ENCODE results near the gene CFAP61. TPM values are rescaled to one million over a fixed set of nuclear protein-coding genes. Genes with fewer than 3 reads are reported as not detected.

Gene CFAP61
- total RNA-seq, 1 experiment from 2014 or later = not detected

DNA sequence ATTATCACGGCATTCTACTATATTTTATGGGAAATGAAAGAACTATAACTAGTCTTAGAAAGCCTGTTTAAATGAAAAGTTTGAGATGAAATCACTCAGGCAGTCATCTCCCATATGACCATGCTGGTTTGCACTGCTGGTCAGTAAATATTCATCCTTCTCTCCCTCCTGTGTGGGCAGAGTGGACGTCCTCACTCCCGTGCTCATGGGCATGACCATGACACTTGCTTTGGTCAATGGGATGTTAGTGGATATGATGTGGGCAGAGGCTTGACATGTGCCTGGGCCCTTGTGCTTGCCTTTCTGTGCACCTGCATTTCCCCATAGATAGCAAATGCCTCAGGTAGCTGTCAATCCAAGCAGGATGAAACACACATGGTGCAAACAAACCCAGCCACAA lies 222.5 kb downstream of the CFAP61 start:
- intact Hi-C loops (cut with micrococcal nuclease) = no loop called here
- POLR2A ChIA-PET (ENCODE audit: unreplicated experiment) = no interaction called here
- Histone ChIP-seq H3K79me2 (ENCODE audit: low read length) (no peaks in the 10 kb centered on the region), H4K20me1 (ENCODE audit: low read length) (no peaks in the 10 kb centered on the region), H3K4me1 (ENCODE audit: insufficient read depth, low read length) (no peaks in the 10 kb centered on the region), H3K27me3 (ENCODE audit: low read length) (peaks cover 37% of the 10 kb centered on the region), H3K9me3 (ENCODE audit: low read length) (no peaks in the 10 kb centered on the region), H3F3A (ENCODE audit: low read length, unreplicated experiment) (no peaks in the 10 kb centered on the region), H3K36me3 (ENCODE audit: low read depth, low read length) (no peaks in the 10 kb centered on the region), H3K27ac (ENCODE audit: low read length) (no peak overlapping the region), H3K9ac (ENCODE audit: low read length) (no peak overlapping the region), H3K4me3 (ENCODE audit: low read length) (no peak overlapping the region), H3K9me2 (replicated peaks; ENCODE audit: low read length) (no peaks in the 10 kb centered on the region), H3K4me2 (ENCODE audit: low read length) (no peak overlapping the region), H2AFZ (ENCODE audit: low read length) (no peak overlapping the region)
- CTCF ChIA-PET = no interaction called here
- ATAC-seq (no peak), DNase-seq (no peak)
- no peak for TF ChIP-seq EZH2phosphoT487 (IDR thresholded peaks at IDR 0.05; ENCODE audit: borderline replicate concordance, low read length)
- no TSS peak for BruUV-seq (replicated peaks)

DNA sequence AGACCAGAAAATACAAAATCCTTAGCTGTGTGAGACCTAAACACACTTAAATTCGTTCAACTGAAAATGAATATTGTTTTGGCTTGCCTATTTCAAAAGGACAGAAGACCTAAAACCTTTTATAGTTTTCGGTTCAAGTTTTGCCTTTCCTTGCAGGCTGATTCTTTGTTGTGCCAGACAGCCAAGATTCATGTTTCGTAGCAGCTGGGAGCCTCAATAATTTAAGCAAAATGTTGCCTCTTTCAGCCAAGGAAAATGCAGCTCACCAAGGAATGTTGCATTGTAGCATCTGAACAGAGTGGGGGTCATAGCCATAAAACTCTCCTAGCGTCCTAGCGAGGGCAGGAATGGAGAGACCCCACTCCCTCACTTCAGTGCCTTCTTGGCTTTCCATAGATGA lies 223.3 kb downstream of the CFAP61 start:
- Histone ChIP-seq H3K4me1 (ENCODE audit: insufficient read depth, low read length) (no peaks in the 10 kb centered on the region), H2AFZ (ENCODE audit: low read length) (no peak overlapping the region), H3K9ac (ENCODE audit: low read length) (no peak overlapping the region), H3K4me3 (ENCODE audit: low read length) (no peak overlapping the region), H3K9me2 (replicated peaks; ENCODE audit: low read length) (no peaks in the 10 kb centered on the region), H3K4me2 (ENCODE audit: low read length) (no peak overlapping the region), H3F3A (ENCODE audit: low read length, unreplicated experiment) (no peaks in the 10 kb centered on the region), H3K9me3 (ENCODE audit: low read length) (no peaks in the 10 kb centered on the region), H3K27me3 (ENCODE audit: low read length) (peaks cover 35% of the 10 kb centered on the region), H3K79me2 (ENCODE audit: low read length) (no peaks in the 10 kb centered on the region), H3K27ac (ENCODE audit: low read length) (no peak overlapping the region), H4K20me1 (ENCODE audit: low read length) (no peaks in the 10 kb centered on the region), H3K36me3 (ENCODE audit: low read depth, low read length) (no peaks in the 10 kb centered on the region)
- DNase-seq (no peak), ATAC-seq (no peak)
- ChIA-PET CTCF (no interaction called here), POLR2A (ENCODE audit: unreplicated experiment) (no interaction called here)
- intact Hi-C loops (cut with micrococcal nuclease) = no loop called here
- TF ChIP-seq EZH2 (IDR thresholded peaks at IDR 0.05; ENCODE audit: low read length, unreplicated experiment) (no peak), EZH2phosphoT487 (IDR thresholded peaks at IDR 0.05; ENCODE audit: borderline replicate concordance, low read length) (no peak)
- TF ChIP-seq, protein P1, sequence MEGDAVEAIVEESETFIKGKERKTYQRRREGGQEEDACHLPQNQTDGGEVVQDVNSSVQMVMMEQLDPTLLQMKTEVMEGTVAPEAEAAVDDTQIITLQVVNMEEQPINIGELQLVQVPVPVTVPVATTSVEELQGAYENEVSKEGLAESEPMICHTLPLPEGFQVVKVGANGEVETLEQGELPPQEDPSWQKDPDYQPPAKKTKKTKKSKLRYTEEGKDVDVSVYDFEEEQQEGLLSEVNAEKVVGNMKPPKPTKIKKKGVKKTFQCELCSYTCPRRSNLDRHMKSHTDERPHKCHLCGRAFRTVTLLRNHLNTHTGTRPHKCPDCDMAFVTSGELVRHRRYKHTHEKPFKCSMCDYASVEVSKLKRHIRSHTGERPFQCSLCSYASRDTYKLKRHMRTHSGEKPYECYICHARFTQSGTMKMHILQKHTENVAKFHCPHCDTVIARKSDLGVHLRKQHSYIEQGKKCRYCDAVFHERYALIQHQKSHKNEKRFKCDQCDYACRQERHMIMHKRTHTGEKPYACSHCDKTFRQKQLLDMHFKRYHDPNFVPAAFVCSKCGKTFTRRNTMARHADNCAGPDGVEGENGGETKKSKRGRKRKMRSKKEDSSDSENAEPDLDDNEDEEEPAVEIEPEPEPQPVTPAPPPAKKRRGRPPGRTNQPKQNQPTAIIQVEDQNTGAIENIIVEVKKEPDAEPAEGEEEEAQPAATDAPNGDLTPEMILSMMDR (conservative IDR thresholded peaks at IDR 0.05; ENCODE audit: low read depth, low read length) = no peak
- no TSS peak for BruUV-seq (replicated peaks)

DNA sequence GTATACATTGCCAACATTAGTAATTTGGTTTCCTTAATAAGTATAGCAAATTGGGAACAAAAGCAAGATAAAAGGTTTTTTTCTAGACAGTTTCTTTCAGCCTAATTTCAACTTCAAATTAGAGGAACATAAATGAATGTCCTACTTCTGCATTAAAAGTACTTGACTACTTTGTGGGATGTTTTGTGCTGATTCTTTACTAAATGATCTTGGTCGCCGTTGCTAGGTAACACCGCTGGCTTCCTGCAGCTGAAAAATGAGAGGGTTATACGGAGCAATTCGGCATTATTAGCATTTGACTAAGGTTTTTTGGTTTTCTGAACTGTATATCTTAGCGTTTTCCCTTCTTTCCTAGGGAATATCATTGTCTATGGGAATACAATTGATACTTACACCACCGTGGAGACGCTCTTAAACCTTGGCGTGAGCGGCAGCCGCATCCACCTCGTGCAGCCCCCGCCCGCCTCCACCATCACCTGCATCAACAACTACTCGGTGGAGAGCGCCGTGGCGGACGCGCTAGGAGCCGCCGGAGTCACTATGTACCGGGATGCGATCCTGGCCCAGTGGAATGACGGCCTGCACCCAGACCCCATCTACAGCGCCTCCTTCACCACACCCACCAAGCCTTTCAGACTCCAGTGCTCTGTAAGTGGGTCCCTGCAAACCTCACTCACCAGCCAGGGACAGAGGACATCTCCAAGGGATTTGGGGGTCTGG lies 224.6 kb downstream of the CFAP61 start:
- H3F3A ChIP-seq (ENCODE audit: low read length, unreplicated experiment) = no peaks in the 10 kb centered on the region
- ATAC-seq (no peak), DNase-seq (no peak)
- H3K4me1 ChIP-seq (ENCODE audit: insufficient read depth, low read length) = no peaks in the 10 kb centered on the region
- intact Hi-C loops (cut with micrococcal nuclease) = no loop called here
- ChIA-PET CTCF (no interaction called here), POLR2A (ENCODE audit: unreplicated experiment) (no interaction called here)
- H3K79me2 ChIP-seq (ENCODE audit: low read length) = no peaks in the 10 kb centered on the region
- H3K36me3 ChIP-seq (ENCODE audit: low read depth, low read length) = no peaks in the 10 kb centered on the region
- no peak overlapping the region for H3K9ac ChIP-seq (ENCODE audit: low read length)
- no peak for TF ChIP-seq EZH2 (IDR thresholded peaks at IDR 0.05; ENCODE audit: low read length, unreplicated experiment)
- TF ChIP-seq EZH2phosphoT487 (IDR thresholded peaks at IDR 0.05; ENCODE audit: borderline replicate concordance, low read length) = no peak
- TF ChIP-seq, protein P1 (conservative IDR thresholded peaks at IDR 0.05; ENCODE audit: low read depth, low read length) = no peak
- no TSS peak for BruUV-seq (replicated peaks)
- no peaks in the 10 kb centered on the region for H3K9me2 ChIP-seq (replicated peaks; ENCODE audit: low read length)
- H3K27me3 ChIP-seq (ENCODE audit: low read length) = peaks cover 37% of the 10 kb centered on the region
- H2AFZ ChIP-seq (ENCODE audit: low read length) = no peak overlapping the region
- no peak overlapping the region for H3K4me2 ChIP-seq (ENCODE audit: low read length)
- no peak overlapping the region for H3K27ac ChIP-seq (ENCODE audit: low read length)
- no peaks in the 10 kb centered on the region for H3K9me3 ChIP-seq (ENCODE audit: low read length)
- H4K20me1 ChIP-seq (ENCODE audit: low read length) = no peaks in the 10 kb centered on the region
- H3K4me3 ChIP-seq (ENCODE audit: low read length) = no peak overlapping the region
